ENCODE measurements around the gene ERGIC1.

ERGIC1 gene

GRCh38 chr5:172901012-172901780 is 67.1 kb downstream of the ERGIC1 start:
- H4K20me1 ChIP-seq (ENCODE audit: insufficient read depth, low read length, poor library complexity, severe bottlenecking), result no peaks in the 10 kb centered on the region
- no peak overlapping the region for H3K4me3 ChIP-seq (ENCODE audit: low read length, poor library complexity, severe bottlenecking)
- H3K9me3 ChIP-seq (ENCODE audit: insufficient read depth, low read depth, low read length), result no peaks in the 10 kb centered on the region
- no peak overlapping the region for H2AFZ ChIP-seq (ENCODE audit: low read length)
- TF ChIP-seq CTCF (conservative IDR thresholded peaks at IDR 0.05; ENCODE audit: low read length), result no peak
- no peak for TF ChIP-seq EZH2phosphoT487 (IDR thresholded peaks at IDR 0.05; ENCODE audit: borderline replicate concordance)
- H3K9me2 ChIP-seq (replicated peaks; ENCODE audit: low read depth, low read length), result no peaks in the 10 kb centered on the region
- H3K4me2 ChIP-seq (ENCODE audit: low read depth, low read length, poor library complexity, severe bottlenecking), result no peak overlapping the region
- no peaks in the 10 kb centered on the region for H3K79me2 ChIP-seq (ENCODE audit: insufficient read depth, low read length)
- no peaks in the 10 kb centered on the region for H3K27me3 ChIP-seq (ENCODE audit: insufficient read depth, low read length, poor library complexity, severe bottlenecking)
- H3K9ac ChIP-seq (ENCODE audit: low read depth, low read length, poor library complexity, severe bottlenecking), result no peak overlapping the region
- H3F3A ChIP-seq (ENCODE audit: low read depth), result no peaks in the 10 kb centered on the region
- no peaks in the 10 kb centered on the region for H3K4me1 ChIP-seq (ENCODE audit: insufficient read depth, low read length, poor library complexity, severe bottlenecking)
- H3K36me3 ChIP-seq (ENCODE audit: insufficient read depth, low read length), result peaks cover 58% of the 10 kb centered on the region; the same call in 1 of the 2 replicates

- peaks cover 51% of the 10 kb centered on the region; the same call in 1 of the 2 replicates for H3K36me3 ChIP-seq (ENCODE audit: insufficient read depth, low read length)
Observed at GRCh38 chr5:172901788-172902496, 67.9 kb downstream of the ERGIC1 start.

More at GRCh38 chr5:172901788-172902496, 67.9 kb downstream of the ERGIC1 start:
- H3K27me3 ChIP-seq (ENCODE audit: insufficient read depth, low read length, poor library complexity, severe bottlenecking), result no peaks in the 10 kb centered on the region
- H3K9me3 ChIP-seq (ENCODE audit: insufficient read depth, low read depth, low read length), result no peaks in the 10 kb centered on the region
- no peaks in the 10 kb centered on the region for H3K79me2 ChIP-seq (ENCODE audit: insufficient read depth, low read length)
- no peak overlapping the region for H2AFZ ChIP-seq (ENCODE audit: low read length)
- H4K20me1 ChIP-seq (ENCODE audit: insufficient read depth, low read length, poor library complexity, severe bottlenecking), result no peaks in the 10 kb centered on the region
- H3F3A ChIP-seq (ENCODE audit: low read depth), result no peaks in the 10 kb centered on the region
- no peaks in the 10 kb centered on the region for H3K4me1 ChIP-seq (ENCODE audit: insufficient read depth, low read length, poor library complexity, severe bottlenecking)
- no peaks in the 10 kb centered on the region for H3K9me2 ChIP-seq (replicated peaks; ENCODE audit: low read depth, low read length)
- no peak overlapping the region for H3K4me2 ChIP-seq (ENCODE audit: low read depth, low read length, poor library complexity, severe bottlenecking)
- no peak overlapping the region for H3K9ac ChIP-seq (ENCODE audit: low read depth, low read length, poor library complexity, severe bottlenecking)
- no peak overlapping the region for H3K4me3 ChIP-seq (ENCODE audit: low read length, poor library complexity, severe bottlenecking)
- no peak for TF ChIP-seq CTCF (conservative IDR thresholded peaks at IDR 0.05; ENCODE audit: low read length)
- TF ChIP-seq EZH2phosphoT487 (IDR thresholded peaks at IDR 0.05; ENCODE audit: borderline replicate concordance), result no peak
